Osteoblast (primary cell): ENCODE data around the gene DCAF15. TPM values are rescaled to one million over a fixed set of nuclear protein-coding genes. Genes with fewer than 3 reads are reported as not detected.
"Not testable (repeated sequence)": the region's sequence is repeated elsewhere in the genome, so short reads cannot be mapped to it uniquely, and the experiment has no call there.

Experiments used
- DNase-seq: peaks from one replicate; pipeline ENCODE4 v3.0.0; 2011; ENCODE audit warnings: low spot score, mixed read lengths; ENCODE audit not compliant: insufficient read length; ENCODE audit errors: missing footprints
- H2AFZ ChIP-seq: 2 replicates; pipeline ENCODE4 v1.6.0; 2011; ENCODE audit warnings: mild to moderate bottlenecking, low read length
- H3K27ac ChIP-seq: 2 replicates; pipeline ENCODE4 v1.5.1; 2011; ENCODE audit warnings: mild to moderate bottlenecking, low read depth, low read length, moderate library complexity
- H3K27me3 ChIP-seq: 2 replicates; pipeline ENCODE4 v1.6.0; 2012; ENCODE audit warnings: mild to moderate bottlenecking, control low read depth, inconsistent platforms, low read length, moderate library complexity; ENCODE audit not compliant: insufficient read depth
- H3K36me3 ChIP-seq: 2 replicates; pipeline ENCODE4 v1.5.1; 2011; ENCODE audit warnings: mild to moderate bottlenecking, low read length, control low read depth, moderate library complexity; ENCODE audit not compliant: insufficient read depth
- H3K4me1 ChIP-seq: 2 replicates; pipeline ENCODE4 v1.5.1; 2011; ENCODE audit warnings: mild to moderate bottlenecking, low read length, control low read depth, moderate library complexity; ENCODE audit not compliant: insufficient read depth
- H3K4me2 ChIP-seq: 2 replicates; pipeline ENCODE4 v1.6.0; 2011; ENCODE audit warnings: mild to moderate bottlenecking, low read length; ENCODE audit not compliant: insufficient read depth
- H3K4me3 ChIP-seq: fragments of 200-600 bp; sonication (generic); 3 replicates; pipeline ENCODE4 v1.5.1; 2012; ENCODE audit warnings: mild to moderate bottlenecking, low read length, inconsistent platforms; ENCODE audit not compliant: insufficient read depth
- H3K79me2 ChIP-seq: 2 replicates; pipeline ENCODE4 v1.6.0; 2012; ENCODE audit warnings: mild to moderate bottlenecking, low read length, control low read depth, inconsistent platforms; ENCODE audit not compliant: insufficient read depth
- H3K9me3 ChIP-seq: 2 replicates; pipeline ENCODE4 v1.5.1; 2011; ENCODE audit warnings: low read depth, low read length, control low read depth
- H4K20me1 ChIP-seq: 2 replicates; pipeline ENCODE4 v1.6.0; 2012; ENCODE audit warnings: mild to moderate bottlenecking, low read length, control low read depth; ENCODE audit not compliant: insufficient read depth
- total RNA-seq: library from RNA; depleted of rRNA; stranded (reverse); fragments of >200 nt; gene quantifications from 2 replicates; pipeline ENCODE4 v1.2.3, GENCODE V29; 2012
- TF ChIP-seq, protein P1 (sequence below): IDR thresholded peaks from 2 replicates; pipeline ENCODE4 v1.5.1; 2011; ENCODE audit warnings: mild to moderate bottlenecking, low read depth, low read length, moderate library complexity; ENCODE audit errors: extremely low read depth

DCAF15 gene
- total RNA-seq, 1 donor = 11.9 TPM

DNA sequence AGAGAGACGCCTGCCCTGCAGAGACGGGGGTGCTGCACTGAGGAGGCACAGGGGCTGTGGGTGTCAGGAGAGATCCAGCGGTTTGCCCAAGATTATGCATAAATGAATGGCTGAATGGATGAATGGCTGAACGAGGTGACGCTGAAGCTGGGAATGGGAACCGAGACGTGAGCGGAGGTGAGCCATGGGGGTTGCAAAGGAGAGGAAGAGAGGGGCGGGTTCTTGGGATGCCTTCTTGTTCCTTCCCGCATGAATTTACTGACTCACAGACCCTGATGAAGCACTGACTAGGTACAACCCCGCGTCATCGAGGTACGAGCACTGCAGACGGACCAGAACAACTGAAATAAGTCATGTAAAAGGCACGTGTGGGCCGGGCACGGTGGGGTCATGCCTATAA, 16.7 kb downstream of the DCAF15 start:
- TF ChIP-seq, protein P1, sequence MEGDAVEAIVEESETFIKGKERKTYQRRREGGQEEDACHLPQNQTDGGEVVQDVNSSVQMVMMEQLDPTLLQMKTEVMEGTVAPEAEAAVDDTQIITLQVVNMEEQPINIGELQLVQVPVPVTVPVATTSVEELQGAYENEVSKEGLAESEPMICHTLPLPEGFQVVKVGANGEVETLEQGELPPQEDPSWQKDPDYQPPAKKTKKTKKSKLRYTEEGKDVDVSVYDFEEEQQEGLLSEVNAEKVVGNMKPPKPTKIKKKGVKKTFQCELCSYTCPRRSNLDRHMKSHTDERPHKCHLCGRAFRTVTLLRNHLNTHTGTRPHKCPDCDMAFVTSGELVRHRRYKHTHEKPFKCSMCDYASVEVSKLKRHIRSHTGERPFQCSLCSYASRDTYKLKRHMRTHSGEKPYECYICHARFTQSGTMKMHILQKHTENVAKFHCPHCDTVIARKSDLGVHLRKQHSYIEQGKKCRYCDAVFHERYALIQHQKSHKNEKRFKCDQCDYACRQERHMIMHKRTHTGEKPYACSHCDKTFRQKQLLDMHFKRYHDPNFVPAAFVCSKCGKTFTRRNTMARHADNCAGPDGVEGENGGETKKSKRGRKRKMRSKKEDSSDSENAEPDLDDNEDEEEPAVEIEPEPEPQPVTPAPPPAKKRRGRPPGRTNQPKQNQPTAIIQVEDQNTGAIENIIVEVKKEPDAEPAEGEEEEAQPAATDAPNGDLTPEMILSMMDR = no peak
- H2AFZ ChIP-seq = no peak overlapping the region
- H3K4me3 ChIP-seq = no peak overlapping the region
- H3K4me1 ChIP-seq = peaks cover 7% of the 10 kb centered on the region
- no peak overlapping the region for H3K4me2 ChIP-seq
- no peak for DNase-seq
- H3K36me3 ChIP-seq = peaks cover 48% of the 10 kb centered on the region
- no peaks in the 10 kb centered on the region for H3K27me3 ChIP-seq
- H3K27ac ChIP-seq = no peak overlapping the region
- H4K20me1 ChIP-seq = no peaks in the 10 kb centered on the region
- no peaks in the 10 kb centered on the region for H3K79me2 ChIP-seq
- H3K9me3 ChIP-seq = no peaks in the 10 kb centered on the region

DNA sequence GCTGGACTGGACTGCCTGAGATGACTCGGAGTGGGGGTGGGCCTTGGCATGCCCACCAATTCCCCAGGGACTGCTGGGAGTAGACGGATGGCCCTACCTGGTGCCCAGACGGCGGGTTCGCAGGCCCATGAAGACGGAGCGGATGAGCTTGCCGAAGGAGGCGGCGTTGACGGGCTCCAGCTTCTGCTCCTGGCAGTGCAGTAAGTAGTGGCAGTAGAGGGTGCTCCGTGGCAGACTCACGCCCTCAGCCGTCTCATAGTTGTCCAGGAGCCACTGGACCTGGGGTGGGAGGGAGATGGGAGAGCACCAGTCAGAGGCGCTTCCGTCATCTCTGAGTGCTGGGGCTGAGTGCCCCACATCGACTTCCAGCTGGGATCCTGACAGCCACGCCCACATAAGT, 17.6 kb downstream of the DCAF15 start:
- no peaks in the 10 kb centered on the region for H3K79me2 ChIP-seq
- H3K4me3 ChIP-seq = no peak overlapping the region
- H3K4me1 ChIP-seq = peaks cover 3% of the 10 kb centered on the region
- no peaks in the 10 kb centered on the region for H3K9me3 ChIP-seq
- H3K4me2 ChIP-seq = no peak overlapping the region
- TF ChIP-seq, protein P1 = no peak
- no peaks in the 10 kb centered on the region for H4K20me1 ChIP-seq
- H3K36me3 ChIP-seq = peaks cover 44% of the 10 kb centered on the region
- no peaks in the 10 kb centered on the region for H3K27me3 ChIP-seq
- no peak overlapping the region for H2AFZ ChIP-seq
- H3K27ac ChIP-seq = no peak overlapping the region
- DNase-seq = no peak

DNA sequence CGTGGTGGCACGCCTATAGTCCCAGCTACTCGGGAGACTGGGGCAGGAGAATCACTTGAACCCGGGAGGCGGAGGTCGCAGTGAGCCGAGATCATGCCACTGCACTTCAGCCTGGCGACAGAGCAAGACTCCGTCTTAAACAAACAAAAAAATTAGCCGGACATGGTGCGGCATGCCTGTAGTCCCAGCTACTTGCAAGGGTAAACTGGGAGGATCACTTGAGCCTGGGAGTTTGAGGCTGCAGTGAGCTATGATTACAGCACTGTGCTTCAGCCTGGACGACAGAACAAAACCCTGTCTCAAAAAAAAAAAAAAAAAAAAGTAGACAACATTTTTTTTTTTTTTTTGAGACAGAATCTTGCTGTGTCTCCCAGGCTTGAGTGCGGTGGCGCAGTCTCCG, 19.6 kb downstream of the DCAF15 start:
- H2AFZ ChIP-seq, H3K27ac ChIP-seq, H3K4me1 ChIP-seq, H3K9me3 ChIP-seq, H3K4me3 ChIP-seq, DNase-seq, H3K27me3 ChIP-seq, H4K20me1 ChIP-seq, H3K79me2 ChIP-seq, H3K4me2 ChIP-seq: not testable (repeated sequence)
- H3K36me3 ChIP-seq = peaks cover 32% of the 10 kb centered on the region

DNA sequence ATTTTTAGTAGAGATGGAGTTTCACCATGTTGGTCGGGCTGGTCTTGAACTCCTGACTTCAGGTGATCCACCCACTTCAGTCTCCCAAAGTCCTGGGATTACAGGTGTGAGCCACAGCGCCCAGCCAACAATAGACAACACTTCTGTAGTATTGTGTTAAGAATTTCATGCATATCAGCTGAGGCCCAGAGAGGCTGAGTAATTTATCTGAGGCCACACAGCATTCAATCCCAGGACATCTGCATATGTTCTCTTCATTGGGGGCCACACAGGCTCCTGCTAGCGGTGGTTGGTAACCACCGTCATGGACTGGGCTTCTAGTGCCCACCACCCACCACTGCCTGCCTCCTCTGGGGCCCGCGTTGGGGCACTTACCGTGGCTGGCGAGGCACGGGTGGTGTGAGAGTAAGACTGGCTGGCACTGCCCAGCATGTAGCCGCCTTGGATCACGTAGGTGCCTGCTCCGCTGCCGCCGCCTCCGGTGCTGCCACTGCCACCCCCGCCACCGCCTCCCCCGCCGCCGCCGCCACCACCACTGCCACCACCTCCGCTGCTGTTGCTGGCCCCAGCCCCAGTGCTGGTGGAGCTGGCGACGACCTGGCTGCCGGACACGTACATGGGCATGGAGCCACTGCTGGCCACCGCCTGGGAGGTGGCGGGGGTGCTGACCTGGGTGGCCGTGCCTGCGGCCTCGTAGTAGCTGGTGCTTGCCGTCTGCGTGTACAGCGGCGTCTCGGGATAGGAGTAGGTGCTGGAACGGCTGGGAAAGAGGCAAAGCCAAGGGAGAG, 20.3 kb downstream of the DCAF15 start:
- Histone ChIP-seq H3K79me2 (no peaks in the 10 kb centered on the region), H3K4me1 (no peaks in the 10 kb centered on the region), H3K27me3 (no peaks in the 10 kb centered on the region), H3K36me3 (peaks cover 28% of the 10 kb centered on the region), H4K20me1 (no peaks in the 10 kb centered on the region), H3K4me3 (no peak overlapping the region), H3K4me2 (no peak overlapping the region), H3K27ac (no peak overlapping the region), H3K9me3 (no peaks in the 10 kb centered on the region), H2AFZ (no peak overlapping the region)
- no peak for DNase-seq
- TF ChIP-seq, protein P1 = no peak

DNA sequence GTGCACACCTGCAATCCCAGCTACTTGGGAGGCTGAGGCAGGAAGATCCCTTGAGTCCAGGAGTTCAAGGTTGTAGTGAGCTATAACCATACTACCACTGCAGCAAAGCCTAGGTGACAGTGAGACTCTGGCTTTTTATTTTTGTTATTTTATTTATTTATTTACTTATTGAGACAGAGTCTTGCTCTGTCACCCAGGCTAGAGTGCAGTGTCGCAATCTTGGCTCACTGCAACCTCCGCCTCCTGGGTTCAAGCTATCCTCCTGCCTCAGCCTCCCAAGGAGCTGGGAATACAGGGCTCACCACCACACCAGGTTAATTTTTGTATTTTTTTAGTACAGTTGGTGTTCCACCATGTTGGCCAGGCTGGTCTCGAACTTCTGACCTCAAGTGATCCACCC, 21.2 kb downstream of the DCAF15 start:
- H4K20me1 ChIP-seq, H3K27me3 ChIP-seq, DNase-seq, H3K4me1 ChIP-seq, H3K4me3 ChIP-seq, H3K27ac ChIP-seq, H3K9me3 ChIP-seq, H3K4me2 ChIP-seq, H2AFZ ChIP-seq, H3K79me2 ChIP-seq: not testable (repeated sequence)
- H3K36me3 ChIP-seq = peaks cover 24% of the 10 kb centered on the region
